Right lobe of liver (tissue), 6 donors: ENCODE data around the gene UROS. TPM values are rescaled to one million over a fixed set of nuclear protein-coding genes. Genes with fewer than 3 reads are reported as not detected.

Experiments used
- ATAC-seq, 4 donors: fragments of 200-7000 bp; cut with Tn5 transposase; one replicate each; pipeline ENCODE4 v1.9.1; 2020; ENCODE audit warnings: mild to moderate bottlenecking in 4 of 4, moderate library complexity in 4 of 4
- DNase-seq, 3 donors: peaks; one replicate each; pipeline ENCODE4 v3.0.0-alpha.2; 2020
- H3K27ac ChIP-seq, 3 donors: fragments of 200-600 bp; one replicate each; pipeline ENCODE4 v1.8.0; 2022
- H3K27me3 ChIP-seq, 2 donors: fragments of 200-600 bp; one replicate each; pipeline ENCODE4 v1.8.0; 2022
- H3K36me3 ChIP-seq, 4 donors: fragments of 200-600 bp; sonication (generic) in 1 of 4; one replicate each; pipeline versions ENCODE4 v1.5.1 to v1.8.0; 2017 to 2022; ENCODE audit warnings: control low read depth in 1 of 4
- H3K4me1 ChIP-seq, 4 donors: fragments of 200-600 bp; sonication (generic) in 1 of 4; one replicate each; pipeline versions ENCODE4 v1.5.1 to v1.8.0; 2017 to 2022; ENCODE audit warnings: control low read depth in 1 of 4
- H3K4me3 ChIP-seq, 3 donors: fragments of 200-600 bp; one replicate each; pipeline ENCODE4 v1.8.0; 2022
- H3K9me3 ChIP-seq, 4 donors: fragments of 200-600 bp; sonication (generic) in 1 of 4; one replicate each; pipeline versions ENCODE4 v1.5.1 to v1.8.0; 2017 to 2022; ENCODE audit warnings: control low read depth in 1 of 4
- CTCF ChIP-seq, 4 donors: fragments of 200-600 bp in 3 of 4; fragments of 450-650 bp in 1 of 4; IDR thresholded peaks; one replicate each; pipeline versions ENCODE4 v1.5.1 to v1.8.0; 2016 to 2022; ENCODE audit warnings: antibody characterized with exemption in 4 of 4, mild to moderate bottlenecking in 2 of 4
- POLR2A ChIP-seq: fragments of 450-650 bp; IDR thresholded peaks from one replicate; pipeline ENCODE4 v1.6.1; 2017; ENCODE audit warnings: antibody characterized with exemption, mild to moderate bottlenecking
- WGBS: methylation state at CpG from one replicate; pipeline ENCODE4 v1.1.6; 2018; ENCODE audit warnings: low coverage, low lambda C conversion rate; ENCODE audit not compliant: insufficient coverage; ENCODE audit errors: missing lambda C conversion rate; 5-methylcytosine and 5-hydroxymethylcytosine counted together
- intact Hi-C, 2 donors: fragments of 100-400 bp; cut with DNase I; formaldehyde crosslinking; loops; one replicate each; pipeline versions ENCODE4 v1.11.2 to v1.14.1; 2022
- total RNA-seq, 6 experiments: library from RNA; depleted of rRNA in 2 of 6; stranded (reverse); fragments of >200 nt in 2 of 6; fragmentation: NEBNext Ultra II Directional in 3 of 6; extraction: Animal tissue kit (Norgen Biotek cat#: 25700) in 3 of 6; gene quantifications; one replicate each; pipeline versions ENCODE4 v1.1.0 to v1.2.4, GENCODE V29; 2016 to 2023
- donor health status: DM: no; HTN: yes; CAD: no.
- donor health status: DM: no; HTN: no; CAD: no.
- donor health status: DM: no; HTN: no; CAD: no.
- donor health status: DM: no; HTN: yes; CAD: no.
- donor health status: DM: no; HTN: yes; CAD: no.

The UROS gene
- total RNA-seq, 6 experiments from 2014 or later = 23.5 to 52.5 (median 28.3) TPM

DNA sequence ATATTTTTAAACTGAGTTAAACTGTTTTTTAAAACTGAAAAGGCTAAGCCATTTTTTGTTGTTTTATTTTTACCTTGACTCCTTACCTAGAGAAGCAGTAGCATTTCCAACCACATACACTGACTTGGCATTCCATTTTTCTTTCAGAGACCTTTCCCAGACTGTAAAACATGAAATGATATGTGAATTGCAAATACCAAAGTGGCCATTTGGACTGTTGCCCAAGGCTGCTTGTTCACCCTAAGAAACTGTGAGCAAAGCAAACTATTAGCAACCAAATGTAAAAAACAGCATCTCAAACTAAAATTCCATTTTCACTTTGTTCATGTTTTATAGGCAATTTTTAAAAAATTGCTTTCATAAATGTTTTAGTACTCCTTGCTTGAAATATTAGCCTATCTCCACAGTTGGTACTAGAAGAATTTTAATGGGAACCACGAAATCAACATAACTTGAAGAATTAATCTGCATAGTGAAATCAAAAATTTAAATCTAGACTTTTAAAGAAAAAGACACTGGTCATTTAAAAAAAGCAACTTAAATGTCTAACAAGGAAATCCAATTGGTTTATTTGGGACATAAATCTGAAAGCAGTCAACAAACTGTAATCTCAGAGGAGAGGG, 10.8 kb downstream of the UROS start:
- no peak for DNase-seq
- no peaks in the 10 kb centered on the region for H3K4me1 ChIP-seq
- H3K4me3 ChIP-seq = no peak overlapping the region
- TF ChIP-seq POLR2A (no peak), CTCF (IDR thresholded peaks at IDR 0.05) (no peak)
- no peaks in the 10 kb centered on the region for H3K9me3 ChIP-seq
- intact Hi-C loops = no loop called here
- no peak overlapping the region for H3K27ac ChIP-seq
- 92% methylated on average over 1 of the region's 1 CpG for WGBS
- no peak for ATAC-seq
- peaks cover 0 to 37% (median 2%) of the 10 kb centered on the region in 4 donors for H3K36me3 ChIP-seq
- no peaks in the 10 kb centered on the region for H3K27me3 ChIP-seq

DNA sequence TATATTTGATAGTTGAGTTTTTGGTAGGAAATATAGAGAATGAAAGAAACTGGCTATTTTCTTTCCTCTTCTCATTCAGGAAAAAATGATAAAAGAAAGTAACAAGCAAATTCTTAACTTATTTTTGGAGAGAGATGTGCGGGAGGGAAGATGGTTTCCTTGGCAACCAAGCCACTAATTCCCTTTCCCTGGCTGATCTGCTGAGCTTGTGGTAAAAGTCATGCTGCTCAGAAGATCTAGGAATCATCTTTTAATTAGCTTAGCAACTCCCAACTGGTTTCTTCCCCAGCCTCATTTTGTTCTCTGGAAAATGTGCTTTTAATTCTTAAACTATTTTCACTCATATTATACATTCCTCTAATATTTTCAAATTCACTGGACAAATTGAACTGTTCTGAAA, 11.8 kb downstream of the UROS start:
- no peak overlapping the region for H3K27ac ChIP-seq
- no peaks in the 10 kb centered on the region for H3K9me3 ChIP-seq
- peaks cover 0 to 47% (median 6%) of the 10 kb centered on the region in 4 donors for H3K36me3 ChIP-seq
- intact Hi-C loops = no loop called here
- H3K27me3 ChIP-seq = no peaks in the 10 kb centered on the region
- no peak for ATAC-seq
- TF ChIP-seq CTCF (IDR thresholded peaks at IDR 0.05) = no peak
- TF ChIP-seq POLR2A = no peak
- no peak overlapping the region for H3K4me3 ChIP-seq
- H3K4me1 ChIP-seq = no peaks in the 10 kb centered on the region
- no peak for DNase-seq
- 88% methylated on average over 1 of the region's 1 CpG for WGBS

DNA sequence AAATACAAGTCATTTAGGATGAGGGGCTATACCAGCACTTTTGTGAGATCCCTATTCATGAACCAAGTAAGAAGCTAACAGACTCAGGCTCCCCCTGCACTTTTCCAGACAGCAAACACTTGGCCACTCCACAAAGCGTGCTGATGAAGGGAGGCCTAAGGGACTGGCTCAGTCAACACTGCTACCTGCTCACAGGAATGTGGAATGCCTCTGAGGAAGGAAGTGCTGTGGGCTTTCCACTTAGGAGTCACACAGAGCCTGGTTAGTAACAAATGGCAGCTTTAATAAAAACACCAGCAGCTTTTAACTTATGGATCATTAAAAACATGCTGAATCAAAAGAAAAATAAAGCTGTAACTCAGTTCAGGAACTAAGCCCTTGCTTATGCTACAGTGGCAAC, 15.0 kb downstream of the UROS start:
- TF ChIP-seq CTCF (IDR thresholded peaks at IDR 0.05) (no peak), POLR2A (no peak)
- intact Hi-C loops = no loop called here
- no peak for ATAC-seq
- peaks cover 0 to 40% (median 7%) of the 10 kb centered on the region in 4 donors for H3K36me3 ChIP-seq
- no peak overlapping the region for H3K4me3 ChIP-seq
- no peaks in the 10 kb centered on the region for H3K4me1 ChIP-seq
- no peak for DNase-seq
- no peak overlapping the region for H3K27ac ChIP-seq
- no peaks in the 10 kb centered on the region for H3K27me3 ChIP-seq
- WGBS = no CpG with 5 or more reads among the region's 1 CpG
- H3K9me3 ChIP-seq = no peaks in the 10 kb centered on the region

DNA sequence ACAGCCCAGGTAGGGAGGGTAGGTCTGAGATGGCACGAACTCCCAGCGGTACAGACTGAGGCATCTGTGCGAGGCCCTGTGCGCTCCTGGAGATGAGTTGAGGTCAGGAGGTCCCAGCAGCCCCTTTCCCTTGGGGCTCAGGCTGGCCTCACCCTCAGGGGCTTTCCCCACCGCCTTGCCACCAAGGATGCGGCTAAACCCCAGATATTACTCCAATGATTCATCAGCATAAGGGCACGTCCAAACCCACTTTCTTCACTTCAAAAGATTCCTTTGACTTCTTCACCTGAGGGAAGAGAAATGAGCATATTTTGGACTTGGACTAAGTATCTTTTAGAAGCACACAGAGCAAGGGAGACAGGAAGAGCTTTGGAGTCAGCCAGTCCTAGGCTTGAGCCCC, 20.3 kb downstream of the UROS start:
- no peak for DNase-seq
- H3K4me1 ChIP-seq = no peaks in the 10 kb centered on the region
- no peak for ATAC-seq
- no peaks in the 10 kb centered on the region for H3K9me3 ChIP-seq
- H3K36me3 ChIP-seq = peaks cover 0 to 19% (median 5%) of the 10 kb centered on the region in 4 donors
- intact Hi-C loops = no loop called here
- H3K27me3 ChIP-seq = no peaks in the 10 kb centered on the region
- TF ChIP-seq POLR2A = no peak
- no peak for TF ChIP-seq CTCF (IDR thresholded peaks at IDR 0.05)
- 83% methylated on average over 1 of the region's 7 CpGs for WGBS
- H3K27ac ChIP-seq = no peak overlapping the region
- no peak overlapping the region for H3K4me3 ChIP-seq
